NCI-H2196 (cell line): ENCODE data around the gene NR6A1.

Experiments used
- DNase-seq: peaks from one replicate; lab custom pipeline; 2025; ENCODE audit not compliant: unreplicated experiment; lab: John Stamatoyannopoulos, UW

Gene NR6A1

DNA sequence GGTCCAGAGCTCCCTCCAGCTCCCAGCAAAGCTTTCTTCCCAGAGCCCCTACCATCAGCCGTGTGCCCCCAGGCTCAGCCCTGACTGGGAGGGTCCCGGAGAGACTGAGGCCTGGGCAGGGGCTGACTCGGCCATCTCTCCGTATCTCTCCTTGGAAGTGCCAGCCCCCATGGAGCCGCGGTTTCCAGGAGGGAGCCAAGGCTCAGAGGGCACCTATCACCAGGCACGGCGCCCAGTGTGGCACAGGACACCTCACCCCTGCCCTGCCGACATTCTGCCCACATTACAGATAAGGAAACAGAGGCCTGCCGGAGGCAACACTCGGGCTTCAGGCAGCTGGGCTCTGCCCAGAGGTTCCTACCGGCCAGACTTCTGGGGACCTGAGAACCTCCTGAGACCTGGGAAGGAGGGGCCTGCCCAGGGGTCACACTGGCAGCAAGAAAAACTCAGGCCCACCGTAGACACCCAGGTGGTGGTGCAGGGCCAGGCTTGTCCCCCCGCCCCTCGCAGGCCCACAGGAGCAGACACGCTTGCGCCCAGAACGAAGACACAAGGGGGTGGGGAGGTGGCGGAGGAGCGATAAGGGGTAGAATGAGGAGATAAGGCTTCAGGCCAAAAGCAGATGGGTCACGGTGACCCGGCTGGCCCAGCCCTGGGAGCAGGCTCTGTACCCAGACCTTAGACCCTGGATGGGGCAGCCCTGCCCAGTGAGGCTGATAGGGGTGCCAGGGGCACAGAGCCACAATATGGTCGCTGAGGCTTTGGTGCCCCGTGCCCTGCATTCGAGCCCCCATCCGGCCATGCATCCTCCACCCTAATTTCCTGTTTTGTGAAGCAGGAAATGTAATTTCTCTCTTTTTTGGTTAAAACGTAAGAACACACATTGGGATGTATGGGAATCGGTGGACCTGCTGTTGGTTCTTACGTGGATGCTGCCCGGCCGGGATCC is 275.7 kb downstream of the NR6A1 start:
- DNase-seq: no peak

- DNase-seq: no peak
Measured at GRCh38 chr9:124493794-124494479, 277.2 kb downstream of the NR6A1 start.

- DNase-seq: no peak
Measured at GRCh38 chr9:124493218-124493617, 277.9 kb downstream of the NR6A1 start.

GRCh38 chr9:124492818-124493217 is 278.3 kb downstream of the NR6A1 start:
- no peak for DNase-seq

GRCh38 chr9:124491049-124491975 is 279.8 kb downstream of the NR6A1 start:
- DNase-seq: no peak

DNA sequence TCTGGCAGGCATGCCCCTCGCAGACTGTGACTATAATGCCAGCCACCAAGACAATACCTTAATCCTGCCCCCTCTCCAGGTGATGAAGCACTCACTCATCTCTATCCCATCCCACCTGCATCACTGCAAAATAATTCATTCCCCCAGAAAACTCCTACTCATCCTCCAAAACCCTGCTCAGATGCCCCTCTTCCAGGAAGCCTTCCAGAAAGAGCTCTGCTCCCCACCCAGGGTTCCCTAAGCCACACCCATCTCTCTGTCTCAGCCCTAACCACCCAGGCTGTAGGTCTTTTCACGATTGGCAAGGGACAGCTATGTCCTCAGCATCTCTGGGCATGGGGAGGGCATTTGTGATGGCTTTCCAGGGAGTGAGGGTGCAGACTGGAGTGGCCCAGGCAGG is 281.1 kb downstream of the NR6A1 start:
- no peak for DNase-seq

- no peak for DNase-seq
Measured at GRCh38 chr9:124489222-124489621, 281.9 kb downstream of the NR6A1 start.

DNA sequence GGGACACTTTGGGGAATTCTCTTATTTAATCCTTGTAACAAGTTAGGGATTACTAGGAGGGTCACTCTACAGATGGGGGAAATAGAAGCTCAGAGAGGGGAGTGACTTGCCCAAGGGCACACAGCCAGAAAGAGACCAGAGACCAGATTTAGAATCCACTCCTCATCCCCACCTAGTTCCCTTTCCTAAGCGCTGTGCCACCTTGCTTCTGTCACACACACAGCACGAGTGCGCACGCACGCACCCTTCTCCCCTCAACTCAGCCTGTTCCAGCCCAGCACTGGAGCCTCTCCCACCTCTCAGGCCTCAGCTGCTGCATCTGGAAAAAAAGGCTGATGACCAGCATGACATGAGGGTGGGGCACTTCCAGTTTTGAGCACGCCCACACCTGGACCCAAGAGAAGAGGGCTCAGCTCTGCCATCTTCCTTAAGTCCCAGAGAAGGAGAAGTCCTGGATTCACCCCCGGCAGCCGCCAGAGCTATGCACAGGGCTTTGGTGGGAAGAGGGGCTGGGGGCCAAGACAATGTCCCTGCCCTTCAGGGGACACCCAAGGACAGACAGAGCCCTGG is 282.4 kb downstream of the NR6A1 start:
- DNase-seq: no peak

DNA sequence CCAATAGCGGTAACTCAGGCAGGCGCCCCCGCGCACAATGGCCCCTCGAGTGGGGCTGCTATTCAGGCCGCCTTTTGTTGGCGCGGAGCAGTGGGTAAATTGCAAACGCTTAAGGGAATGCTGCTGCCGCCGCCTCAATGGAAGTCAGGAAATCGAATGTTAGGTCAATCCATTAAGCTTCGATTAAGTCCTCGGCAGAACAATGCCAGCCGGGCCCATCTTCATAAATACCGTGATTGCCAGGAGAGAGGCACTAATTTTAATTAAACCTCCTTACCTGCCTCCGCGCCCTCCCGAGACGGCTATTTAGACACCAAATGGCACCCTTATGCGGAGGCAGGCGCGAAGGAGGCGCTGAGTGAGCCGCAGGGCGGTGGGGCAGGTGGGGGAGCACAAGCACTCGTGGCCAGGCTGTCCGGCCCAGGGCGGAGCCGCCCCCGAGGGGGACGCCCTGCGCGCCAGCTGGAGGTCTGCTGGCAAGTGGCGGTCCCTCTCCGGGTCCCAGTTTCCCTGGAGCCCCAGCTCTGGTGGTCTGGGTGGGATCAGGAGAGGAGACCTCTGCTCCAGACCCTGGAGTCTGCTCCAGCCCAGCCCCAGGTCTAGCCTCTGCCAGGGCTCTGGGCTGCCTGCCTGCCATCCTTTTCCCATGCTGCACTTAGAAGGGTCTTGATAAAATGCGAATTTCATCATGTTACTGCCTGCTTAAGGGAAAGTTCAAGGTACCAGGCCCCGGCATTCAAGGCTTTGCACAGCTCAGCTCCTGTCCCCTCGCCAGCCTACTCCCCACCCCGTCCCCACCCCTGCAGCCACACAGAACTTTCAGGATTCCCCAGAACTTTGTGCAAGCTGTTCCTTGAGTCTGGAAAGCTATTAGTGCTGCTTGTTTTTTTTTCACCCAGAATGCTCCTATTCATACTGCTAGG is 283.6 kb downstream of the NR6A1 start:
- no peak for DNase-seq

GRCh38 chr9:124486778-124487259 is 284.3 kb downstream of the NR6A1 start:
- no peak for DNase-seq

DNA sequence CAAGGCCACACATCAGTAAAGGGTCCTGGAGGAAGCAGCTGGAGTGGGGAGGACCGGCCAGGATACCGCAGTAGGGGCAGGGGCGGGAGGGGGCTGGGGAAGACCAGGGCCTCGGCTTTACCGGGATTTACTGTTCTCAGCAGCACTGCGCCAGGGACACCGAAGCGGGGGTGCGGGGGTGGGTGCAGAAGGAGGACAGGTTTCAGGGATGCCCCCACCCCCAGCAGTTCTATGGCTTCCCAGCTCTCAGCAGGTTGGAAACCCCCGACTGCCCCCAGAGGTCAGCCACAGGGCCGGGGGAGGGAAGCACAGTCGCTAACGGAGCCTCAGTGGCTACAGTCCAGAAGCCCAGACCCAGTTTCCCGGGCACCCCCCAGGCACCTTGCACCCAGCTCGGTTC is 285.2 kb downstream of the NR6A1 start:
- DNase-seq: no peak

DNA sequence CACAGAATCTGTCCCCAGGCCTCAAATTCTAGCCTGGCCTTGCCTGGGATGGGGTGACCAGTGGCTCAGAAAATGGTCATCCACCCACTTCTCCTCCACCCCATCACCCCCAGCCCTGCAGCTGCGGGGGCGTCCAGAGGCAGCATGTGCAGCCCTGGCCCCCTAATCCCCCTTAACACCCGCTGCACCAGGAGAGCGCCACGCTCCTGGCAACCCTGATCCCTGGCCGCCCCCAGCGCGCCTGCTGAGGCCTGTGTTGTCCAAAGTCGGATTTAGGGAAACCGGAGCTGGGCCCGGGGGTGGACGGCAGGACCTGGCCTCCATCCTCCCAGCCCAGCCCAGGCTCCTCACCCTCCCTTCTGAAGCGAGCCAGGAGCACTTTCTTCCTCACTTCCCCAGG is 285.9 kb downstream of the NR6A1 start:
- DNase-seq: no peak

GRCh38 chr9:124483481-124483880 is 287.6 kb downstream of the NR6A1 start:
- no peak for DNase-seq

- no peak for DNase-seq
Measured at GRCh38 chr9:124482431-124483031, 288.6 kb downstream of the NR6A1 start.

DNA sequence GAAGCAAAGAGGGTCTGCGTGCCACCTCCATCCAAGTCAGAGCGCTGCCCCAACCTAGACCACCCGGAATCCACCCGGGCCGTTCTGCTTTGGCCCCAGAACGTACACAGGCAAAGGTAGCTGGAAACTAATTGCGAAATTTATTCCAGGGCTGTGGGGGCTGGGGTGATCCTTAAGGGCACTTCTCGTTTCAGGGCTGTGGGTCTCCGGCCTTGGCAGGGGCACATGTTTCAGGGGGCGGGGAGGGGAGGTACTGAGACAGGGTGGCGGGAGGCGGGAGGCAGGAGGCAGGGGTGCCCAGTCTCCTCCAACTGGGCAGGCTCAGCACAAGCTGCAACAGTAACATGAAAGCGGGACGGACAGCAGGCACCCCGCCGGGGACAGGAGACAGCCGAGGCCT is 290.0 kb downstream of the NR6A1 start:
- DNase-seq: no peak

- DNase-seq: no peak
Measured at GRCh38 chr9:124480621-124480981, 290.5 kb downstream of the NR6A1 start.

- DNase-seq: no peak
Measured at GRCh38 chr9:124479947-124480620, 291.0 kb downstream of the NR6A1 start.

- DNase-seq: no peak
Measured at GRCh38 chr9:124479371-124479770, 291.7 kb downstream of the NR6A1 start.

GRCh38 chr9:124478354-124478753 is 292.8 kb downstream of the NR6A1 start:
- no peak for DNase-seq
